ENCODE results near the gene SMIM36. TPM values are rescaled to one million over a fixed set of nuclear protein-coding genes. Genes with fewer than 3 reads are reported as not detected.
"Not testable (repeated sequence)": the region's sequence is repeated elsewhere in the genome, so short reads cannot be mapped to it uniquely, and the experiment has no call there.

Gene SMIM36
- total RNA-seq, 1 experiment from 2014 or later: not detected

- in situ Hi-C loops (cut with HindIII; ENCODE audit: low pct_unique_long_range_greater_than_20kb, low sequenced_read_pairs): no loop called here
- no peak for DNase-seq (ENCODE audit: low read depth, low spot score)
Measured at GRCh38 chr17:55466671-55467070, 44.6 kb downstream of the SMIM36 start.

GRCh38 chr17:55465771-55466170 is 45.5 kb downstream of the SMIM36 start:
- DNase-seq (ENCODE audit: low read depth, low spot score); in situ Hi-C loops (cut with HindIII; ENCODE audit: low pct_unique_long_range_greater_than_20kb, low sequenced_read_pairs): not testable (repeated sequence)

GRCh38 chr17:55463600-55463999 is 47.7 kb downstream of the SMIM36 start:
- in situ Hi-C loops (cut with HindIII; ENCODE audit: low pct_unique_long_range_greater_than_20kb, low sequenced_read_pairs): no loop called here
- no peak for DNase-seq (ENCODE audit: low read depth, low spot score)

- in situ Hi-C loops (cut with HindIII; ENCODE audit: low pct_unique_long_range_greater_than_20kb, low sequenced_read_pairs): no loop called here
- DNase-seq (ENCODE audit: low read depth, low spot score): no peak
Measured at GRCh38 chr17:55462711-55463110, 48.5 kb downstream of the SMIM36 start.

- DNase-seq (ENCODE audit: low read depth, low spot score): no peak
- in situ Hi-C loops (cut with HindIII; ENCODE audit: low pct_unique_long_range_greater_than_20kb, low sequenced_read_pairs): no loop called here
Measured at GRCh38 chr17:55462234-55462633, 49.0 kb downstream of the SMIM36 start.

- in situ Hi-C loops (cut with HindIII; ENCODE audit: low pct_unique_long_range_greater_than_20kb, low sequenced_read_pairs): no loop called here
- DNase-seq (ENCODE audit: low read depth, low spot score): no peak
Measured at GRCh38 chr17:55458978-55459377, 52.3 kb downstream of the SMIM36 start.

- in situ Hi-C loops (cut with HindIII; ENCODE audit: low pct_unique_long_range_greater_than_20kb, low sequenced_read_pairs): no loop called here
- no peak for DNase-seq (ENCODE audit: low read depth, low spot score)
Measured at GRCh38 chr17:55458287-55458900, 52.9 kb downstream of the SMIM36 start.

GRCh38 chr17:55456307-55457240 is 54.7 kb downstream of the SMIM36 start:
- in situ Hi-C loops (cut with HindIII; ENCODE audit: low pct_unique_long_range_greater_than_20kb, low sequenced_read_pairs): no loop called here
- no peak for DNase-seq (ENCODE audit: low read depth, low spot score)

- DNase-seq (ENCODE audit: low read depth, low spot score): no peak
- in situ Hi-C loops (cut with HindIII; ENCODE audit: low pct_unique_long_range_greater_than_20kb, low sequenced_read_pairs): no loop called here
Measured at GRCh38 chr17:55454906-55455474, 56.3 kb downstream of the SMIM36 start.

- no peak for DNase-seq (ENCODE audit: low read depth, low spot score)
- in situ Hi-C loops (cut with HindIII; ENCODE audit: low pct_unique_long_range_greater_than_20kb, low sequenced_read_pairs): no loop called here
Measured at GRCh38 chr17:55453839-55454557, 57.3 kb downstream of the SMIM36 start.

- in situ Hi-C loops (cut with HindIII; ENCODE audit: low pct_unique_long_range_greater_than_20kb, low sequenced_read_pairs): no loop called here
Measured at GRCh38 chr17:55452139-55452790, 59.0 kb downstream of the SMIM36 start.

GRCh38 chr17:55451758-55452138 is 59.5 kb downstream of the SMIM36 start:
- in situ Hi-C loops (cut with HindIII; ENCODE audit: low pct_unique_long_range_greater_than_20kb, low sequenced_read_pairs): no loop called here
- DNase-seq (ENCODE audit: low read depth, low spot score): no peak

More at GRCh38 chr17:55452139-55452790, 59.0 kb downstream of the SMIM36 start:
- DNase-seq (ENCODE audit: low read depth, low spot score): peak; percentile 12

- in situ Hi-C loops (cut with HindIII; ENCODE audit: low pct_unique_long_range_greater_than_20kb, low sequenced_read_pairs): no loop called here
- DNase-seq (ENCODE audit: low read depth, low spot score): no peak
Measured at GRCh38 chr17:55451203-55451641, 60.0 kb downstream of the SMIM36 start.

GRCh38 chr17:55450232-55450825 is 60.9 kb downstream of the SMIM36 start:
- in situ Hi-C loops (cut with HindIII; ENCODE audit: low pct_unique_long_range_greater_than_20kb, low sequenced_read_pairs): no loop called here
- no peak for DNase-seq (ENCODE audit: low read depth, low spot score)

GRCh38 chr17:55448681-55449080 is 62.6 kb downstream of the SMIM36 start:
- DNase-seq (ENCODE audit: low read depth, low spot score): no peak
- in situ Hi-C loops (cut with HindIII; ENCODE audit: low pct_unique_long_range_greater_than_20kb, low sequenced_read_pairs): no loop called here

- no peak for DNase-seq (ENCODE audit: low read depth, low spot score)
- in situ Hi-C loops (cut with HindIII; ENCODE audit: low pct_unique_long_range_greater_than_20kb, low sequenced_read_pairs): no loop called here
Measured at GRCh38 chr17:55446581-55447205, 64.6 kb downstream of the SMIM36 start.

- in situ Hi-C loops (cut with HindIII; ENCODE audit: low pct_unique_long_range_greater_than_20kb, low sequenced_read_pairs); DNase-seq (ENCODE audit: low read depth, low spot score): not testable (repeated sequence)
Measured at GRCh38 chr17:55446004-55446403, 65.2 kb downstream of the SMIM36 start.

Data from SK-MEL-5 (cell line).